Left renal pelvis (tissue), 4 donors: ENCODE results near the gene PTGES. TPM values are rescaled to one million over a fixed set of nuclear protein-coding genes. Genes with fewer than 3 reads are reported as not detected.

Source experiments
- DNase-seq, 4 donors: peaks; one replicate each; pipeline ENCODE4 v3.0.0-alpha.2; 2013; ENCODE audit warnings: low read depth in 4 of 4, low spot score in 3 of 4
- polyA plus RNA-seq, 4 donors: library from polyadenylated mRNA; unstranded; fragments of 120-200 nt; gene quantifications; one replicate each; pipeline ENCODE4 v1.2.1, GENCODE V29; 2013; ENCODE audit not compliant: insufficient read length in 4 of 4

PTGES gene
- polyA plus RNA-seq, 4 donors = 5.0 to 6.3 (median 5.5) TPM

GRCh38 chr9:129720865-129721545 lies 31.8 kb downstream of the PTGES start:
- DNase-seq = no peak

- DNase-seq = no peak
Measured at GRCh38 chr9:129720181-129720864, 32.5 kb downstream of the PTGES start.

GRCh38 chr9:129719135-129719534 lies 33.7 kb downstream of the PTGES start:
- no peak for DNase-seq

- no peak for DNase-seq
Measured at GRCh38 chr9:129718647-129719046, 34.2 kb downstream of the PTGES start.

- no peak for DNase-seq
Measured at GRCh38 chr9:129717991-129718390, 34.9 kb downstream of the PTGES start.

GRCh38 chr9:129716091-129716490 lies 36.8 kb downstream of the PTGES start:
- no peak for DNase-seq

GRCh38 chr9:129714511-129715061 lies 38.3 kb downstream of the PTGES start:
- no peak for DNase-seq

- DNase-seq = no peak
Measured at GRCh38 chr9:129713402-129713679, 39.5 kb downstream of the PTGES start.

GRCh38 chr9:129712634-129713401 lies 40.0 kb downstream of the PTGES start:
- DNase-seq = no peak

GRCh38 chr9:129710169-129710453 lies 42.7 kb downstream of the PTGES start:
- DNase-seq = no peak

- no peak for DNase-seq
Measured at GRCh38 chr9:129709438-129710168, 43.2 kb downstream of the PTGES start.

- no peak for DNase-seq
Measured at GRCh38 chr9:129708793-129709192, 44.0 kb downstream of the PTGES start.

- DNase-seq = no peak
Measured at GRCh38 chr9:129704807-129705206, 48.0 kb downstream of the PTGES start.

- DNase-seq = no peak
Measured at GRCh38 chr9:129703667-129704355, 49.0 kb downstream of the PTGES start.

- no peak for DNase-seq
Measured at GRCh38 chr9:129702589-129703520, 50.0 kb downstream of the PTGES start.

GRCh38 chr9:129701549-129701948 lies 51.3 kb downstream of the PTGES start:
- DNase-seq = no peak

GRCh38 chr9:129701054-129701453 lies 51.8 kb downstream of the PTGES start:
- DNase-seq = no peak

GRCh38 chr9:129698254-129698757 lies 54.5 kb downstream of the PTGES start:
- no peak for DNase-seq

- no peak for DNase-seq
Measured at GRCh38 chr9:129697656-129698253, 55.1 kb downstream of the PTGES start.
